A549 (cell line): Measurements from ENCODE around the gene HNRNPA3. TPM values are rescaled to one million over a fixed set of nuclear protein-coding genes. Genes with fewer than 3 reads are reported as not detected.

ENCODE experiments used
- ATAC-seq, 2 experiments: fragments of 200-7000 bp in 1 of 2; fragments of >200 bp in 1 of 2; cut with Nextera tagmentation in 1 of 2; cut with Tn5 transposase in 1 of 2; 3 replicates each; pipeline versions ENCODE4 v1.8.0 to v1.9.1; 2018 to 2020; ENCODE audit warnings: mild to moderate bottlenecking in 1 of 2, moderate library complexity in 1 of 2
- CTCF ChIA-PET: fragments of 300-600 bp; sonication (Branson Sonifier 250); formaldehyde crosslinking; extraction: SDS; loops from one replicate; lab custom pipeline; 2021; ENCODE audit warnings: antibody characterized with exemption, inconsistent platforms; lab: Yijun Ruan, JAX
- POLR2A ChIA-PET: fragments of 350-600 bp; formaldehyde crosslinking; extraction: SDS; loops from one replicate; lab custom pipeline; 2021; ENCODE audit warnings: antibody characterized with exemption, inconsistent platforms; lab: Yijun Ruan, JAX
- DNase-seq, 2 experiments: peaks; one replicate each; pipeline versions ENCODE4 v3.0.0 to v3.0.0-alpha.2; 2011 to 2016; ENCODE audit warnings: low read depth in 1 of 2, low spot score in 1 of 2
- FAIRE-seq: peaks from 2 replicates; lab custom pipeline; 2011; peaks lifted over from hg19 to GRCh38; lab: Jason Lieb, UNC
- H3K27ac ChIP-seq, 2 experiments: fragments of >200 bp; sonication (Bioruptor Twin); formaldehyde crosslinking; 3 replicates each; pipeline ENCODE4 v1.5.1; 2016 to 2017
- H3K4me1 ChIP-seq: fragments of >200 bp; sonication (Bioruptor Twin); formaldehyde crosslinking; 3 replicates; pipeline ENCODE4 v1.6.1; 2016
- H3K4me2 ChIP-seq: fragments of >200 bp; sonication (Bioruptor Twin); formaldehyde crosslinking; 3 replicates; pipeline ENCODE4 v1.6.1; 2016
- H3K4me3 ChIP-seq: fragments of >200 bp; sonication (Bioruptor Twin); formaldehyde crosslinking; 3 replicates; pipeline ENCODE4 v1.5.1; 2016
- H3K9me3 ChIP-seq: fragments of >200 bp; sonication (Bioruptor Twin); formaldehyde crosslinking; 3 replicates; pipeline ENCODE4 v1.6.1; 2016
- CEBPB ChIP-seq, 2 experiments: fragments of >200 bp in 1 of 2; sonication (Bioruptor Twin) in 1 of 2; formaldehyde crosslinking in 1 of 2; IDR thresholded peaks; 2 replicates each; pipeline ENCODE4 v1.6.1; 2012 to 2016
- EHF ChIP-seq: fragments of 250-450 bp; sonication (Bioruptor Pico); IDR thresholded peaks from 2 replicates; pipeline ENCODE4 v1.5.0; 2020; ENCODE audit warnings: mild to moderate bottlenecking
- HEYL ChIP-seq: fragments of 250-450 bp; sonication (Bioruptor Pico); IDR thresholded peaks from 2 replicates; pipeline ENCODE4 v1.8.0; 2021; ENCODE audit warnings: mild to moderate bottlenecking, moderate library complexity
- HOXB13 ChIP-seq: fragments of 250-450 bp; sonication (Bioruptor Pico); IDR thresholded peaks from 2 replicates; pipeline ENCODE4 v1.5.0; 2020; ENCODE audit warnings: low read depth, mild to moderate bottlenecking, moderate library complexity
- JUN ChIP-seq, 2 experiments: fragments of >200 bp; sonication (Bioruptor Twin); formaldehyde crosslinking; IDR thresholded peaks; 2 replicates in 1 of 2; 3 replicates in 1 of 2; pipeline ENCODE4 v1.6.1; 2016 to 2017
- MAFK ChIP-seq: fragments of 450-650 bp; IDR thresholded peaks from 2 replicates; pipeline ENCODE4 v1.6.1; 2014; ENCODE audit not compliant: partially characterized antibody
- MAX ChIP-seq: IDR thresholded peaks from 2 replicates; pipeline ENCODE4 v1.6.1; 2012
- MYC ChIP-seq: IDR thresholded peaks from 2 replicates; pipeline ENCODE4 v1.6.1; 2012; ENCODE audit warnings: mild to moderate bottlenecking, inconsistent platforms, low read length, improper control_type of control experiment, borderline replicate concordance
- NR3C1 ChIP-seq: fragments of >200 bp; sonication (Bioruptor Twin); formaldehyde crosslinking; IDR thresholded peaks from 3 replicates; pipeline ENCODE4 v1.6.1; 2017
- PBX3 ChIP-seq: IDR thresholded peaks from 2 replicates; pipeline ENCODE4 v1.6.1; 2012
- POLR2AphosphoS2 ChIP-seq: conservative IDR thresholded peaks from 2 replicates; pipeline ENCODE4 v1.6.1; 2012; ENCODE audit warnings: low read length, improper control_type of control experiment, inconsistent platforms
- RAD21 ChIP-seq, 2 experiments: fragments of >200 bp in 1 of 2; sonication (Bioruptor Twin) in 1 of 2; formaldehyde crosslinking in 1 of 2; IDR thresholded peaks in 1 of 2; conservative IDR thresholded peaks in 1 of 2; 2 replicates in 1 of 2; 3 replicates in 1 of 2; pipeline ENCODE4 v1.6.1; 2012 to 2018; ENCODE audit warnings: inconsistent platforms in 1 of 2
- RNF2 ChIP-seq: fragments of 200-600 bp; sonication (generic); IDR thresholded peaks from 2 replicates; pipeline ENCODE4 v1.6.1; 2016; ENCODE audit warnings: low read depth, mild to moderate bottlenecking, antibody characterized with exemption, moderate library complexity, borderline replicate concordance
- SREBF2 ChIP-seq: fragments of 450-650 bp; IDR thresholded peaks from 2 replicates; pipeline ENCODE4 v1.6.1; 2014; ENCODE audit warnings: mild to moderate bottlenecking, moderate library complexity
- ZSCAN20 ChIP-seq: fragments of 250-450 bp; sonication (Bioruptor Pico); IDR thresholded peaks from 2 replicates; pipeline ENCODE4 v1.8.0; 2022; ENCODE audit warnings: mild to moderate bottlenecking, moderate library complexity
- WGBS: methylation state at CpG from one replicate; pipeline ENCODE4 v1.1.6; 2017; ENCODE audit errors: missing lambda C conversion rate; 5-methylcytosine and 5-hydroxymethylcytosine counted together
- polyA plus RNA-seq, 4 experiments: library from polyadenylated mRNA; depleted of rRNA in 3 of 4; stranded (reverse); fragments of >200 nt; fragmentation: RNase III in 1 of 4; extraction: RNeasy Plus Mini Kit Qiagen cat#74134 plus additional on column Dnase treatment in 1 of 4; gene quantifications; 2 replicates in 3 of 4; 3 replicates in 1 of 4; pipeline ENCODE4 v1.2.3, GENCODE V29; 2011 to 2017
- TF ChIP-seq, protein P1 (sequence below): fragments of 250-450 bp; sonication (Bioruptor Pico); IDR thresholded peaks from 2 replicates; pipeline ENCODE4 v1.5.0; 2020; ENCODE audit warnings: low read depth, mild to moderate bottlenecking, moderate library complexity
- TF ChIP-seq, protein P2 (sequence below): fragments of >200 bp; sonication (Bioruptor Twin); formaldehyde crosslinking; IDR thresholded peaks from 3 replicates; pipeline ENCODE4 v1.5.1; 2016

HNRNPA3 gene
- polyA plus RNA-seq, 2 of the 4 experiments (the other 2 are of a cell fraction): 357 to 755 TPM

GRCh38 chr2:177251165-177251542 lies 38.6 kb downstream of the HNRNPA3 start:
- Histone ChIP-seq H3K4me1 (peaks cover 100% of the 10 kb centered on the region), H3K9me3 (no peaks in the 10 kb centered on the region), H3K27ac (peak overlapping the region; percentile 81), H3K4me3 (no peak overlapping the region; the same call in 2 of the 3 replicates)
- ATAC-seq: 0 out of 6 replicates have a peak, but pooled peaks of 1 of the 2 experiments have one; percentile 1
- ChIA-PET CTCF (interaction anchor here (0.7 to 1.9 kb wide), 5 partner anchors 12 to 86 kb away, joined by 3 to 7 read pairs (median 4); partner anchors contain the start of gene NFE2L2), POLR2A (interaction anchor here (0.6 to 2.0 kb wide), 3 partner anchors 12 to 46 kb away, joined by 4 to 8 read pairs (median 8); no protein-coding TSS in a partner anchor)
- no peak for FAIRE-seq
- WGBS: 86% methylated on average over 3 of the region's 3 CpGs
- TF ChIP-seq EHF (CRISPR knock-in tag): no peak
- no peak for TF ChIP-seq SREBF2
- no peak for TF ChIP-seq PBX3
- TF ChIP-seq CEBPB (IDR thresholded peaks at IDR 0.05): no peak
- no peak for TF ChIP-seq MYC
- TF ChIP-seq, protein P1, sequence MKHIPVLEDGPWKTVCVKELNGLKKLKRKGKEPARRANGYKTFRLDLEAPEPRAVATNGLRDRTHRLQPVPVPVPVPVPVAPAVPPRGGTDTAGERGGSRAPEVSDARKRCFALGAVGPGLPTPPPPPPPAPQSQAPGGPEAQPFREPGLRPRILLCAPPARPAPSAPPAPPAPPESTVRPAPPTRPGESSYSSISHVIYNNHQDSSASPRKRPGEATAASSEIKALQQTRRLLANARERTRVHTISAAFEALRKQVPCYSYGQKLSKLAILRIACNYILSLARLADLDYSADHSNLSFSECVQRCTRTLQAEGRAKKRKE (CRISPR knock-in tag): no peak
- no peak for TF ChIP-seq NR3C1
- TF ChIP-seq ZSCAN20 (CRISPR knock-in tag): no peak
- TF ChIP-seq, all 56 proteins: peak for 0
- peak overlapping the region; percentile 84 for H3K4me2 ChIP-seq
- no peak for DNase-seq

DNA sequence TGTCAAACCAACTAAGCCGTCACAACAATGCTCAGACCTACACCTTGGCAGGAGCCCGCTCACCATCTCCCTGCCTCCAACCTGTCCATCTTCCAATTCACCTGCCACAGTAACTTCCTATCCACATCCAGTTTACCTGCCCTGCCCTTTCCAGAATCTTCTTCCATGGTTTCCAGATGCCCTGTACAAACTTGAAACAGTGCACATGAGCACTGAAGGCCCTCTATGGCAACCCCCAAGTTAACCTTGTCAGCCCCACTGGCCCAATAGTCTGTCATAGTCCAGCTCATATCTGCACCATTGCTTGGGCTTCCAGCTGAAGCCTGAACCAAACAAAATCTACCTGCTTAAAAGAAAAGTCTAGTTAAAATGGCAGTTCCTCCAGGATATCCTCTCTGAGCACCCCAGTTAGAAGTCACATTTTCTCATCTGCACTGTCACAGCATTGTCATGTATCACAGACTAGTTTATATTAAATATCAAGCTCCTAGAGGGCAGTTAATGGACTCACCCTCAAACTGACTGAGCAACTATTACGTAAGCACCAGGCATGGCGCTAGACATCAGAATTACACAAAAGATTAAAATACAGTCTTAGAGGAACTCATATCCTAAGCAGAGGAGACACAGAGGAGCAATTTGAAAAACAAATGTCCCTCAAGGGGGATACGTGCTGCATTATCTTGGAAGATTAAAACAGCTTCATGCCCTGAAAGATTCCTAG lies 40.4 kb downstream of the HNRNPA3 start:
- ATAC-seq (no peak), FAIRE-seq (no peak), DNase-seq (no peak)
- ChIA-PET POLR2A (interaction anchor here (1.3 to 2.0 kb wide), 3 partner anchors 8 to 41 kb away, joined by 4 to 8 read pairs (median 6); partner anchors contain the start of gene HNRNPA3), CTCF (interaction anchor here (1.0 to 4.6 kb wide), 6 partner anchors 11 to 88 kb away, joined by 3 to 50 read pairs (median 10); partner anchors contain the start of gene NFE2L2)
- Histone ChIP-seq H3K4me3 (no peak overlapping the region; the same call in 2 of the 3 replicates), H3K9me3 (peaks cover 3% of the 10 kb centered on the region; the same call in 1 of the 3 replicates), H3K27ac (peak overlapping the region; percentile 81), H3K4me2 (peak overlapping the region; percentile 84), H3K4me1 (peaks cover 95% of the 10 kb centered on the region)
- WGBS: 81% methylated on average over 5 of the region's 5 CpGs
- TF ChIP-seq CEBPB (IDR thresholded peaks at IDR 0.05) (peak; percentile 36 to 68; a peak in 3 of 4 replicates), RNF2 (no peak), JUN (IDR thresholded peaks at IDR 0.05) (0 out of 5 replicates have a peak, but pooled peaks of 1 of the 2 experiments have one; percentile 12)

DNA sequence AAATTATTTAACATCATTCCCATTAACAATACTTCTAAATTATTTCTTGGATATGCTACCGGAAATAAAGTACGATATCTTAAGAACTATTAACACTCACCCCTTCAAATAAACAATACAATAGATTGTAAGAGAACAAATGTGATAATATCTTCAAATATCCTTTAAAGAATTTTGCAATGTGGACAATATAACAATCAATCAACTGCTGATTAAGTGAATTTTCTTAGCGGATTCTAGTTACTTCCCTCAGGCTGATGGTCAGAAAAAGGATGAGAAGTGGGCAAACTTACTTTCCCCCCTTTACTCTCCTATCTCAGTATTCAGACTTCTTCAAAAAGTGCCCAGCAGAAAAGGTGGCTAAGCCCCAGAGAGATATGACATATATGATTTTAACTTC lies 41.1 kb downstream of the HNRNPA3 start:
- no peak overlapping the region for H3K4me3 ChIP-seq
- DNase-seq (no peak), FAIRE-seq (no peak), ATAC-seq (no peak)
- 77% methylated on average over 3 of the region's 3 CpGs for WGBS
- H3K27ac ChIP-seq: peak overlapping the region; percentile 75 to 81; a peak in 5 of 6 replicates
- H3K9me3 ChIP-seq: peaks cover 6% of the 10 kb centered on the region; the same call in 1 of the 3 replicates
- no peak for TF ChIP-seq HEYL (CRISPR knock-in tag)
- TF ChIP-seq MAFK: peak; percentile 27
- CTCF ChIA-PET: interaction anchor here (0.6 to 4.6 kb wide), 13 partner anchors 8 to 505 kb away, joined by 3 to 50 read pairs (median 7); partner anchors contain the start of gene NFE2L2
- POLR2A ChIA-PET: interaction anchor here (1.9 kb wide), 1 partner anchor 42 kb away, joined by 6 read pairs; the partner anchor contains the start of gene HNRNPA3
- peak overlapping the region; percentile 84 for H3K4me2 ChIP-seq
- peaks cover 88% of the 10 kb centered on the region for H3K4me1 ChIP-seq

DNA sequence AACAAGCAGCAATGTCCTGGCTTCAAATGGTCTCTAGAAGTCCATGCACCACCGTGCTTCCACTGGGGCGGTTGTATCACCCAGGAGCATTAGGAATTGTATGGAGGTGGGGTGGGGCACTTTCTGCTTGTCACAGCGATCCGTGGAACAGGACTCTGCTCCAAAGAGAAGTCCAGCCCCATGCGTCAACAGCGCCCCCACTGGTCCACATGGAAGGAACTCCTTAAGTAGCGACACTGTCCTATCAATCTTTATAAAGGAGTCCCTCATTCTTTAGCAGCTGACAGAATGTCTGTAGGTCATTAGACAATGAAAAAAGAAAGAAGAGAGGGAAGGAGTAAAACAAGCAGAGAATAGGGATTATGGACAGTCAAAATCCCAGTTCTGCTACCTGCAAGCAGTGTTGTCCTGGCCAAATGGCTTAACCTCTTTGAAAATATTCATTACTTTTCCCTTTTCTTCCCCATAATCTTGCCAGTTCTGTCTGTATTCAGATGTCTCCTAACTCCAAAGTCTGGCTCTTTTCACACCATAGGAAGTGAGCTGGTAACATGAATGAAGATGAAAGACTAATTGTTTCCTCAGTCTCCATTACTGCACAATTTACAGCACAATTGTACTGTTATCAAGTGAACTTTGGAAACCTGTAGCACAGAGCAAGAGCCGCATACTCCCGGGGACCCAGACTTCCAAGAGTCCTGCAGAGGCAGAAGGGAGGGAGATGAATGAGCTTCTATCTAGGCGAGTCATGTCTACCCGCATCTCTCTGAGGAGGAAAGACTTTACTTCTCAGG lies 42.0 kb downstream of the HNRNPA3 start:
- DNase-seq (peak in 1 of 2 experiments; percentile 86), FAIRE-seq (no peak), ATAC-seq (peak; percentile 66 to 80)
- Histone ChIP-seq H3K4me2 (peak overlapping the region; percentile 84), H3K27ac (peak overlapping the region; percentile 75 to 81; a peak in 5 of 6 replicates), H3K4me3 (no peak overlapping the region), H3K4me1 (peaks cover 78% of the 10 kb centered on the region), H3K9me3 (peaks cover 6% of the 10 kb centered on the region; the same call in 1 of the 3 replicates)
- WGBS: 22% methylated on average over 11 of the region's 11 CpGs
- CTCF ChIA-PET: interaction anchor here (0.6 to 4.6 kb wide), 17 partner anchors 9 to 504 kb away, joined by 3 to 50 read pairs (median 6); partner anchors contain the start of gene NFE2L2
- TF ChIP-seq POLR2AphosphoS2 (peak; percentile 84; the same call in 1 of the 2 replicates), MAX (peak; percentile 43; the same call in 1 of the 2 replicates), RAD21 (conservative IDR thresholded peaks at IDR 0.05 in 1 of 2, IDR thresholded peaks at IDR 0.05 in 1 of 2) (peak; percentile 49 to 66; a peak in 4 of 5 replicates), HOXB13 (no peak)
- TF ChIP-seq, protein P2, sequence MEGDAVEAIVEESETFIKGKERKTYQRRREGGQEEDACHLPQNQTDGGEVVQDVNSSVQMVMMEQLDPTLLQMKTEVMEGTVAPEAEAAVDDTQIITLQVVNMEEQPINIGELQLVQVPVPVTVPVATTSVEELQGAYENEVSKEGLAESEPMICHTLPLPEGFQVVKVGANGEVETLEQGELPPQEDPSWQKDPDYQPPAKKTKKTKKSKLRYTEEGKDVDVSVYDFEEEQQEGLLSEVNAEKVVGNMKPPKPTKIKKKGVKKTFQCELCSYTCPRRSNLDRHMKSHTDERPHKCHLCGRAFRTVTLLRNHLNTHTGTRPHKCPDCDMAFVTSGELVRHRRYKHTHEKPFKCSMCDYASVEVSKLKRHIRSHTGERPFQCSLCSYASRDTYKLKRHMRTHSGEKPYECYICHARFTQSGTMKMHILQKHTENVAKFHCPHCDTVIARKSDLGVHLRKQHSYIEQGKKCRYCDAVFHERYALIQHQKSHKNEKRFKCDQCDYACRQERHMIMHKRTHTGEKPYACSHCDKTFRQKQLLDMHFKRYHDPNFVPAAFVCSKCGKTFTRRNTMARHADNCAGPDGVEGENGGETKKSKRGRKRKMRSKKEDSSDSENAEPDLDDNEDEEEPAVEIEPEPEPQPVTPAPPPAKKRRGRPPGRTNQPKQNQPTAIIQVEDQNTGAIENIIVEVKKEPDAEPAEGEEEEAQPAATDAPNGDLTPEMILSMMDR: peak; percentile 72
- POLR2A ChIA-PET: interaction anchor here (0.7 to 1.9 kb wide), 4 partner anchors 9 to 90 kb away, joined by 3 to 10 read pairs (median 3); partner anchors contain the start of gene NFE2L2
